Mucosa of rectum (tissue), 2 donors: ENCODE measurements around the gene DEDD2.

Source experiments
- H3K27ac ChIP-seq, 2 donors: one replicate each; pipeline ENCODE4 v1.7.0; 2013; ENCODE audit warnings: inconsistent platforms in 2 of 2, low read depth in 2 of 2, low read length in 2 of 2
- H3K27me3 ChIP-seq, 2 donors: one replicate each; pipeline ENCODE4 v1.7.0; 2013; ENCODE audit warnings: low read length in 2 of 2; ENCODE audit not compliant: control insufficient read depth in 2 of 2, insufficient read depth in 2 of 2
- H3K36me3 ChIP-seq, 2 donors: one replicate each; pipeline ENCODE4 v1.7.0; 2013; ENCODE audit warnings: low read length in 2 of 2; ENCODE audit not compliant: control insufficient read depth in 2 of 2, insufficient read depth in 2 of 2
- H3K4me1 ChIP-seq, 2 donors: one replicate each; pipeline ENCODE4 v1.7.0; 2013; ENCODE audit warnings: low read length in 2 of 2, mild to moderate bottlenecking in 1 of 2; ENCODE audit not compliant: control insufficient read depth in 2 of 2, insufficient read depth in 2 of 2
- H3K4me3 ChIP-seq, 2 donors: one replicate each; pipeline ENCODE4 v1.7.0; 2013; ENCODE audit warnings: low read length in 2 of 2
- H3K9ac ChIP-seq, 2 donors: one replicate each; pipeline ENCODE4 v1.7.0; 2013; ENCODE audit warnings: low read length in 2 of 2, low read depth in 1 of 2, mild to moderate bottlenecking in 1 of 2
- H3K9me3 ChIP-seq, 2 donors: one replicate each; pipeline ENCODE4 v1.7.0; 2013; ENCODE audit warnings: low read length in 2 of 2; ENCODE audit not compliant: control insufficient read depth in 2 of 2
- donor health status: healthy.
- donor health status: Normal muscosa, but diverticular disease.

The DEDD2 gene

DNA sequence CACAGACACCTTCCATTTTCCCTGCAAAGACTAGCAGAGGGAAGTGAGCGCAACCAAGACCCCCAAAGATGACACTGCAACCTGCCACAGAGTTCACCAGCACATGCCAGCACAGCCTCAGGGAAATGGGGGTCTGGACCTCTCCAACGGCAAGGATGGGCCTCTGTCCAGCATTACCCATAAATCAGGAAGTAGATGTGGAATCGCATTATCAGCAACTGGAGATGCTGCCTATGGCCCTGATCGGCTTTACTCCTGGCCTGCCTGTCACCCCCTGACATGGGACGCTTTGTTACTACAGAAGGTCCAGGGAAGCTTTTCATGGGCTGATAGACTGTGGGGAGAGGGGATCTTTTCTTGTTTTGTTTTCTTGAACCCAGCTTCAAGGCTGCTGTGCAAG lies 43.8 kb downstream of the DEDD2 start:
- peaks cover 36 to 38% of the 10 kb centered on the region in 2 donors for H3K27me3 ChIP-seq
- H3K36me3 ChIP-seq: no peaks in the 10 kb centered on the region
- peaks cover 3 to 8% of the 10 kb centered on the region in 2 donors for H3K4me1 ChIP-seq
- no peak overlapping the region for H3K27ac ChIP-seq
- no peak overlapping the region for H3K9ac ChIP-seq
- H3K4me3 ChIP-seq: no peak overlapping the region
- H3K9me3 ChIP-seq: no peaks in the 10 kb centered on the region

DNA sequence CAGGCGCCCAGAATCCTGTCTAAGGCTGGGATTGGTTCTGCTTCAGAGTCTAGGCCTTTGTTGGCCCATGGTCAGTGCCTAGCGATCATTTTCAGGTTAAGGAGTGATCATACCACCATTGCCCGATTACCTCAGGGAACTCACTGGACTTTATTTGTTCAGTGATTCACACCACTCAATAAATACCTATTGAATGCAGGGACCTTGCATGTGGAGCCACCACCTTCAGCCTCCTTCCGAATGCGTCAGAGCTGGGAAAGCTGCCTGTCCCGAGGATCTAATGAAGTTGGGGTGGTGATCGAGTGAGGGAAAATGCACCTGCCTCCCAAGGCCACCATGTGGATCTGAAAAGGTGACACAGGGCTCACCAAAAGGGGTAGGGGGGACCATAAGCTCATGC lies 45.2 kb downstream of the DEDD2 start:
- Histone ChIP-seq H3K27ac (no peak overlapping the region), H3K4me3 (no peak overlapping the region), H3K36me3 (no peaks in the 10 kb centered on the region), H3K27me3 (peaks cover 22 to 24% of the 10 kb centered on the region in 2 donors), H3K9me3 (no peaks in the 10 kb centered on the region), H3K4me1 (peaks cover 3 to 5% of the 10 kb centered on the region in 2 donors), H3K9ac (no peak overlapping the region)

DNA sequence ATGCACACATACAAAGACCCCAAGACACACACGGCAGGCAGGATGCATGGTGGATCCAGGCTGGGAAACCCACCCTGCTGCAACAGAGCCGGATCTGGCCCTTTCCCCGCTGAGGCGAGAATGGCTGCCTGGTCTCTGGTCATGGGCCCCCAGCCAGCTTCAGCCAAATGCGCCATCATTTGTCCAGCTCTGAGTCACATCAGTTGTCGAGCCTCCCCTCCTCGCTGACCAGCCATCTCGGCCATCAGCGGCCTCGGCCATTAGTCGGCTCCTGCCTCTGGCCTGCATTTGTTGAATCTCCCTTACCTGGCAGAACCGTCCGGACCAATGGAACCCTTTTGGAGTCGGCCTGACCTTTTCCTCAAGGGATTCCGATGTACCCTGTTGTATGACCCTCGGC lies 46.8 kb downstream of the DEDD2 start:
- Histone ChIP-seq H3K27me3 (peaks cover 14 to 16% of the 10 kb centered on the region in 2 donors), H3K9me3 (no peaks in the 10 kb centered on the region), H3K4me3 (no peak overlapping the region), H3K9ac (no peak overlapping the region), H3K27ac (no peak overlapping the region), H3K36me3 (no peaks in the 10 kb centered on the region), H3K4me1 (no peaks in the 10 kb centered on the region)

DNA sequence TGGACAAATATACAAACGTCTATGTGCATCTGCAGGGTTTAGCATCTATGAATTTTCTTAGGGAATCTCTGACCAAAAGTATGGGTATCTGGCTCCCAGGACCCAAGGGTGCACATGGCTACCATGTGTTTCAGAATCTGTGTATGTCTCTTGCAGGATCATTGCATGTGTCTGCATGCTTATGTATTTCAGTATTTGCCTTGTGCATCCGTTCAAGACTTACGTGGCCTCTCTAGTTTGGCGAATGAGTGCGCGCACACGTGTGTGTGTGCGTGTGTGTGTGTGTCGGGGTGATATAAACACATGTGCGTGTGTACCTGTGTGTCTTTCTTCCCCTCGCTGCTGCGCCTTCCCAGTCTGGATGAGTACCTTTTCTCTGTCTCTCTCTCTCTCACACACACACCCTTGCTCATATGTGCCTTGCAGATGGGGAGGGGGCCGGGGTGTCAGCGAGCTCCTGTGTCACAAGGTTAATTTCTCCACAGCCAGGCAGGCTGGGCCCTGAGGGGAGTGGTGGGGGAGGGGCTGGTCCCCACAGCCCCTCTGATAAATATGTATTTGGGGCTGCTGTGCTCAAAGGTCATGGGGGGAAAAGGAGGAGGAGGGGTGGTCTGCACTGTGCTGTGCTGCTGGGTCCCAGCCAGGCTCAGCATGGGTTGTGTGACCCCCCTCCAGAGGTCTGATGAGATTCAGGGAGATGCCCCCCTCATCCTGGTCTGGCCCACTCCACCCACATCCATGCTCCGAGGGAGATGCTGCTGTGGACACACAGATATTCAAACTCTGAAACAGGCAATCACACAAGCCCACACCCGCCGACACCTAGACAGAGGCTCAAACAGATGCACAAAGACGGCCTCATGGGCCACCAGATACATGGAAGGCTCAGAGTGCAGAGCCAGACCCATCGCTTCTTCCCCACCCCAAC lies 47.7 kb downstream of the DEDD2 start:
- no peak overlapping the region for H3K9ac ChIP-seq
- H3K4me1 ChIP-seq: no peaks in the 10 kb centered on the region
- H3K27ac ChIP-seq: no peak overlapping the region
- no peaks in the 10 kb centered on the region for H3K36me3 ChIP-seq
- H3K9me3 ChIP-seq: no peaks in the 10 kb centered on the region
- H3K27me3 ChIP-seq: peaks cover 4 to 8% of the 10 kb centered on the region in 2 donors
- H3K4me3 ChIP-seq: no peak overlapping the region

DNA sequence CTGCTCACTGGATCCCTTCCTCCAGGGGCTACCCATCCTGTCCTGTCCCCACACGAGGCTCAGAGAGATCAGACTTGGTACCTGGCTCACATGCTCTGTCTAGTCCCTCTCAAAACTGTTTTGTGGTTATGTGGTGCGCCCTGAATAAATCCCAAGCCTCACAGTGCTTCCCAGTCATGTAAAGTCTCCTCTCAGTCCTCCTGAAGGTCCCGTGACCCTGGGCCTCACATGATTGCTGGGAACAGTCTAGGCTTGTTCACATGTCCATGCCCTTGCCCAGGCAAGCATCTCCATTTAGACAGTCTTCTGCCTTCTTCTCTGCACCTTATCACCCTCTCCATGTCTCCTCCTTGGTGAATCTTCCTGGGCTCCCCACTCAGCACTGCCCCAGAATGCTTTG lies 49.3 kb downstream of the DEDD2 start:
- Histone ChIP-seq H3K9me3 (no peaks in the 10 kb centered on the region), H3K27ac (no peak overlapping the region), H3K4me3 (no peak overlapping the region), H3K36me3 (no peaks in the 10 kb centered on the region), H3K4me1 (no peaks in the 10 kb centered on the region), H3K27me3 (peaks cover 0 to 2% of the 10 kb centered on the region in 2 donors), H3K9ac (no peak overlapping the region)

DNA sequence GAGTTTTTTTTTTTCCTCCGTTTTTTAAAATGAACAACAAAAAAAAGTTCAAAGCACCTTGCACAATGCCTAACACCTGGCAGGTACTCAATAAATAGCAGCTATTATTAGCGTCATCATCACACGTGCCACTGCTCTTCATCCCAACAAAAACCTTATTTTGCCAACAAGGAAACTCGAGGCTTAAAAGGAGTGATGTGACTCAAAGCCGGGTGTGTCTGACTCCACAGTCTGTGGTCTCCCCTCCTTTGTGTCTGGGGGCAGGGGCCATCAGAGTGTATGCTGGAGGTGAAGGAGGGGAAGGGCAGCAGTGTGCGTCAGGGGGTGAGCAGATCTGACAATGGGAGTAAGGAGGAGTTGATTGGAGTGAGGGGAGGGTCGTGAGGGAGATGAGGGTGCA lies 51.2 kb downstream of the DEDD2 start:
- no peak overlapping the region for H3K9ac ChIP-seq
- no peak overlapping the region for H3K27ac ChIP-seq
- no peaks in the 10 kb centered on the region for H3K9me3 ChIP-seq
- no peaks in the 10 kb centered on the region for H3K36me3 ChIP-seq
- no peaks in the 10 kb centered on the region for H3K27me3 ChIP-seq
- no peak overlapping the region for H3K4me3 ChIP-seq
- H3K4me1 ChIP-seq: no peaks in the 10 kb centered on the region

DNA sequence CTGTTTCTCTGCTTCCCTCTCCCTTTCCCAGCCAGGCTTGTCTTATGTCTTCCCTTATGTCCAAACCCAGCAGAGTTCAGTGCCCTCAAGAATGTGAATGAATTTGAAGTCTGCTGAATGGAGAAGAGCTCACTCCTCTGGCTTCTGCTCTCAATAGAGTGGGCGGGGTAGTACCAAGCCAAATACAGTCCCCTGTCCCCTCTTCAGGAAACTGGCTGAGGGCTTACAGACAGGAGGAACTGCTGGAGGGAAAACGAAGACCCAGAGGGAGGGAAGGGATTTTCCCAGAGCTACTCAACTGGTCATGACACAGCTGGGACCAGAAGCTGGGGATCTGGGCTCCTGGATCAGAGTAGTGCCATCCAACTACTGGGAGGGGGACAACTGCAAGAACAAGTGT lies 52.3 kb downstream of the DEDD2 start:
- no peak overlapping the region for H3K4me3 ChIP-seq
- no peaks in the 10 kb centered on the region for H3K4me1 ChIP-seq
- H3K9ac ChIP-seq: no peak overlapping the region
- no peak overlapping the region for H3K27ac ChIP-seq
- H3K9me3 ChIP-seq: no peaks in the 10 kb centered on the region
- no peaks in the 10 kb centered on the region for H3K27me3 ChIP-seq
- no peaks in the 10 kb centered on the region for H3K36me3 ChIP-seq

DNA sequence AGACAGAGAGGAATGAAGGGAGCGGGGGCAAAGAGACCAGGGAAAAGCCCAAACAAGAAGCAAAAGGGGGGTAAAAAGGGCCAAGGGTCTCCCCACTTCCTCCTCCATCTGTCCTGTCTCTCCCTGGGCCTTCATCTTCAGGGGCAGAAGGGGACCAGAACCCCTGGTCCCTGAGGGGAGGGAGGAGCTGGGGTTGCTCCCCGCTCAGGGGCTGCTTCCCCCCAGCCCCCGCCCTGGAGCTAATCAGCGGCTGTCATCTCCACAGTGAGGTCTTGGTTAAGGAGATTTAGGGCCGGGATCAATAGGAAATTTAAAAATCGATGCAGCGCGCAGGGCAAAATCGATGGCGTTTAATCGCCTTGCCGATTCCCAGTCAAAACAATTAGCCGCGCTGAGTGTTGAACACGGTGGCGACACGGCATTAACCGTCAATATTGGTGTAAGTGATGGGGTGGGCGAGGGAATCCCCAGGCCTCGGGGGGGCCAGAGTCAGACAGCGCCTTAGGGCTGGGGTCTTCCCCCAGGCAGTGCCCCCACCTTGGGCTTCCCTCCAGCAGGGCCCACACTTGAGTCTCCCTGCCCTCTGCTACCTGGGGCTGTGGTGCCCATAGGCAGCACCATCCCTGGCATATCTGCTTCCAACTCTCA lies 55.7 kb downstream of the DEDD2 start:
- Histone ChIP-seq H3K36me3 (no peaks in the 10 kb centered on the region), H3K27me3 (no peaks in the 10 kb centered on the region), H3K9me3 (no peaks in the 10 kb centered on the region), H3K27ac (no peak overlapping the region), H3K9ac (no peak overlapping the region), H3K4me3 (no peak overlapping the region), H3K4me1 (no peaks in the 10 kb centered on the region)

DNA sequence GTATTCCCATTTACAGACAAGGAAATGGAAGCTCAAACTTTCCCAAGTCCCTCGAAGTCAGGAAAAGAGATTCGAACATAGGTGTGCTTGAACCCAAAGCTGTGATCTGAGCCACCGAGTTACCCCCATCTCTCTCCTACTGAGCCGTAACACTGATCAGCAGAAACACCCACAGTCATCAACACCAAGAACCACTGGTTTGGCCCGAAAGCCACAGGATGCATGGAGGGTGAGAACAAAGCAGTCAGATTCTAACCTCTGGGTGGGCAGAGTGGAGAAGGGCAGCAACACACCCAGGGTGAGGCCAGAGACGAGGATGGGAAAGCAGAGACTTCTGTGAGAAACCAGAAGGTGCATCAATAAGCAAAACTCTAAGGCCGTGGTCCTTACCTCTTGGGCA lies 57.5 kb downstream of the DEDD2 start:
- no peak overlapping the region for H3K4me3 ChIP-seq
- H3K27me3 ChIP-seq: no peaks in the 10 kb centered on the region

DNA sequence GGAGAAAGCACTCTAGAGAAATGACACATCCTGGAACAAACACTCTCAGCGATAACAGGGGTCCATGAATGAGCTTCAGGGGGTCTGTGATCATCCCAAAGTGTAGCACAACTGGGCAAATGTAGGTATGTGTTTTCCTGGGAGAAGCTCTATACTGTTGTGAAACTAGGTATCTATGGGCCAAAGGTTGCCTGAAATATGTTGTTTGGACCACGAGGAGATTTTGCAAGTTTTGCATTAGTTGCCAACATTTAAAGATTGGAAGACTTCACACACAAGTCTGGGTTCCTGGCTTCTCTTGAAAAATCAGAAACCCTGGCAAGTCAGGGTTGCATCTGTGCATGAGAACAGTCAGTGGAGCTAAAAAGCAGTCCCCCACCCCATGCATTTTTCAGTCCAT lies 58.6 kb downstream of the DEDD2 start:
- Histone ChIP-seq H3K27ac (no peak overlapping the region), H3K36me3 (no peaks in the 10 kb centered on the region), H3K4me3 (no peak overlapping the region), H3K27me3 (peaks cover 0 to 6% of the 10 kb centered on the region in 2 donors), H3K9me3 (no peaks in the 10 kb centered on the region), H3K9ac (no peak overlapping the region), H3K4me1 (peaks cover 0 to 2% of the 10 kb centered on the region in 2 donors)

More for the DNA sequence above, 57.5 kb downstream of the DEDD2 start:
- Histone ChIP-seq H3K27ac (no peak overlapping the region), H3K9me3 (no peaks in the 10 kb centered on the region), H3K9ac (no peak overlapping the region), H3K36me3 (no peaks in the 10 kb centered on the region), H3K4me1 (no peaks in the 10 kb centered on the region)
